ENCODE results near the gene ACOT7. TPM values are rescaled to one million over a fixed set of nuclear protein-coding genes. Genes with fewer than 3 reads are reported as not detected.

Gene ACOT7
- total RNA-seq, 2 donors from 2014 or later: 16.9 to 24.9 TPM

GRCh38 chr1:6260961-6261614, 132.5 kb downstream of the ACOT7 start, which contains the start of gene GPR153:
GPR153 (minus strand) TSS chr1:6261098; CDS start chr1:6254905, 6,193 bp downstream.
- H3K36me3 ChIP-seq: no peaks in the 10 kb centered on the region
- no peaks in the 10 kb centered on the region for H3K9me3 ChIP-seq
- peak within 1 kb of the TSS in 1 of 2 donors; percentile 38 for H3K27ac ChIP-seq
- H3K4me1 ChIP-seq (replicated peaks): peaks cover 4% of the 10 kb centered on the region
- WGBS: 2% methylated on average over 43 of the region's 78 CpGs
- DNase-seq (ENCODE audit: low spot score): no peak
- H3K4me3 ChIP-seq: peak within 1 kb of the TSS; percentile 42 to 50
- no peak for TF ChIP-seq POLR2A (IDR thresholded peaks at IDR 0.05)
- TF ChIP-seq CTCF (IDR thresholded peaks at IDR 0.05): peak in 1 of 4 experiments; percentile 7
- intact Hi-C loops (cut with DNase I): no loop called here
- no peaks in the 10 kb centered on the region for H3K27me3 ChIP-seq (replicated peaks; ENCODE audit: insufficient read depth)

GRCh38 chr1:6260433-6260934, 133.1 kb downstream of the ACOT7 start:
- WGBS: 0% methylated on average over 7 of the region's 61 CpGs
- no peaks in the 10 kb centered on the region for H3K27me3 ChIP-seq (replicated peaks; ENCODE audit: insufficient read depth)
- H3K4me1 ChIP-seq (replicated peaks): peaks cover 4% of the 10 kb centered on the region
- peak overlapping the region in 1 of 2 donors; percentile 38 for H3K27ac ChIP-seq
- no peaks in the 10 kb centered on the region for H3K9me3 ChIP-seq
- H3K36me3 ChIP-seq: no peaks in the 10 kb centered on the region
- no peak for TF ChIP-seq POLR2AphosphoS5 (IDR thresholded peaks at IDR 0.05)
- TF ChIP-seq POLR2A (IDR thresholded peaks at IDR 0.05): no peak
- no peak for TF ChIP-seq CTCF (IDR thresholded peaks at IDR 0.05)
- DNase-seq (ENCODE audit: low spot score): no peak
- intact Hi-C loops (cut with DNase I): no loop called here
- H3K4me3 ChIP-seq: peak overlapping the region; percentile 42 to 50

- no peak for TF ChIP-seq CTCF (IDR thresholded peaks at IDR 0.05)
- TF ChIP-seq POLR2A (IDR thresholded peaks at IDR 0.05): peak; percentile 50
- peak; percentile 62 for TF ChIP-seq POLR2AphosphoS5 (IDR thresholded peaks at IDR 0.05)
- Histone ChIP-seq H3K27me3 (replicated peaks; ENCODE audit: insufficient read depth) (no peaks in the 10 kb centered on the region), H3K4me3 (peak overlapping the region; percentile 42 to 50), H3K27ac (peak overlapping the region in 1 of 2 donors; percentile 38), H3K36me3 (no peaks in the 10 kb centered on the region), H3K9me3 (no peaks in the 10 kb centered on the region), H3K4me1 (replicated peaks) (peaks cover 4% of the 10 kb centered on the region)
- DNase-seq (ENCODE audit: low spot score): peak; percentile 77
- WGBS: 8% methylated on average over 32 of the region's 46 CpGs
- intact Hi-C loops (cut with DNase I): no loop called here
These were observed 133.8 kb downstream of the ACOT7 start for GRCh38 chr1:6259491-6260362.

GRCh38 chr1:6258675-6259074, 134.9 kb downstream of the ACOT7 start:
- intact Hi-C loops (cut with DNase I): no loop called here

More at GRCh38 chr1:6258675-6259074, 134.9 kb downstream of the ACOT7 start:
- no peak for TF ChIP-seq POLR2AphosphoS5 (IDR thresholded peaks at IDR 0.05)
- no peak for TF ChIP-seq CTCF (IDR thresholded peaks at IDR 0.05)
- no peak for TF ChIP-seq POLR2A (IDR thresholded peaks at IDR 0.05)
- Histone ChIP-seq H3K4me1 (replicated peaks) (peaks cover 4% of the 10 kb centered on the region), H3K9me3 (no peaks in the 10 kb centered on the region), H3K27me3 (replicated peaks; ENCODE audit: insufficient read depth) (no peaks in the 10 kb centered on the region), H3K36me3 (no peaks in the 10 kb centered on the region), H3K27ac (no peak overlapping the region), H3K4me3 (no peak overlapping the region)
- WGBS: 68% methylated on average over 10 of the region's 10 CpGs
- DNase-seq (ENCODE audit: low spot score): no peak

All from prostate gland (tissue), 2 donors.